ENCODE measurements around the gene LBX2.

LBX2 gene

DNA sequence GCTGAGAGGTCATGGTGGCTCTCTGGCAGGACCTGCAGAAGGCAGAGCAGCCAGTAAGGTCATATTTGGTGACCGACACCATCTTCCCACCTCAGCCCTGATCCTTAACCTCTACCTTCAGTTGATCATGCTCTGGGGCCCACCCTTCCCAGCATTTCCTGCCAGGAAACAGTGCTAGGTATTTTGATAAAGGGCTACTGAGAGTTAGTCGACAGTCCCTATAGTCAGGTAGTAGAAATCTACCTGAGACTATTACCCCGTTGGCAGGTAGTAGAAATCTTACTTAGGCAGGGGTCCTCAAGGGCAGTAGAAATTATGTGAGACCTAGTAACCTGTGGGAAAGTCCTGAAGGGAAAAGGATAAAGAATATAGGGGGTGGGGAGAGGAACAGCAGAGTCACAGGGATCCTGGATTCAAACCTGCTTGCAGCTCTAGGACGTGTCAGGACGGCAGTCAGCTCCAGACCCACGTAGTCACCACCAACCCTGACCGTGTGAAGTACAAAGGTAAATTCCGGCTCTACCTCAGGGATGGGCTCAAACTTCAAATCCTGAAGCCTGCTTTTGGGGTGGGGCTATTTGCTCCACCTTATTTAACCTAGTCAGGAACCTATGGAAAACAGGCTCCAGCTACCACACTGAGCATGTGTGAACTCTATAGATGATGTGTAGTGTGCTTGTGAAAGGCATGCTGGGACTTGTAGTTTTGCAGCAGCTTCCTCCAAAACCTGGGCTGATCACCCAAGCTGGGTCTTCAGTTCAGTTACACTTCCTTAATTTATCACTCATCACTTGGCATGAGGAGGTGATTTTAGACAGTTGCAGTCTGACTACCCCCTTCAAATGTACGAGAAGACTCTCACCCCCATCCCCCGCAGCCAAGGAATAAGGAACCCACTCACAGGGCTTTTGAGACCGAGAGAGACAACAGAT lies 26.6 kb upstream of the LBX2 start, which contains the start of gene DQX1:
DQX1 (minus strand) TSS at position 515 of the 932 bp plus-strand sequence; CDS start at position 13, 502 bp downstream.
- DNase-seq: no peak

DNA sequence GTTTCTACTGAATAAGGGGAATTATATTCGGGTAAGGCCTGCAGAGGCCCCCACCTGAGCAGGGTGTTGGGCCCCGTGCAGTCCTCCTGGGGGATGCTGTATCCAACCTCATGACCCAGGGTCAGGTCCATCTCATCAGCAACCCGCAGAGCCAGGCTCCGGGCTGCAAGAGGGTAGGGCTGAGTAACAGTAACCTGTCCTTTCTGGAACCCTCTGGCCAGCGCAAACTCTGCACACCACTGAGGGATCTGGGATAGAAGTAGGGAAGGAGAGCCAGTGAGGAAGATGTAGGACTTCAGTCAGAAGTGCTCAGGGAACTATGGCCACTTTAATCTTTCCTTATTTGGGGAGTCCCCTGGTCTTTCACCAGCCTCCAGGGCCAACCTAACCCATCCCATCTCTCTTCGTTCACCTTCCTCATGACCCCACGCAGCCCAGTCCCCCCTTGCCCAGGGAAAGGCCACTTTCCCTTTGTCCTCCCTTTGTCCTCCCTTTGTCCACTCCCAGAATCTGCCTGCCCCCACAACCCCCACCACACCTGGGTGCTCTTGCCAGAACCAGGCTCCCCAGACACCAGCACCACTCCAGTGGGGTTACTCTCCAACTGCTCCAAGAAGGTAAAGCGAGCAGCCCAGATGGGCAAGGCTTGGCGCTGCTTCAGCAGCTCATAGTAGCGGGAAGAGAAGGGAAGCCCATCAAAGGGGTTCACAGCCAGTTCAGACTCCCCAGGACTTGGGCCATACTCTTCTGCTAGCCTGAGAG lies 25.7 kb upstream of the LBX2 start:
- DNase-seq: no peak

DNA sequence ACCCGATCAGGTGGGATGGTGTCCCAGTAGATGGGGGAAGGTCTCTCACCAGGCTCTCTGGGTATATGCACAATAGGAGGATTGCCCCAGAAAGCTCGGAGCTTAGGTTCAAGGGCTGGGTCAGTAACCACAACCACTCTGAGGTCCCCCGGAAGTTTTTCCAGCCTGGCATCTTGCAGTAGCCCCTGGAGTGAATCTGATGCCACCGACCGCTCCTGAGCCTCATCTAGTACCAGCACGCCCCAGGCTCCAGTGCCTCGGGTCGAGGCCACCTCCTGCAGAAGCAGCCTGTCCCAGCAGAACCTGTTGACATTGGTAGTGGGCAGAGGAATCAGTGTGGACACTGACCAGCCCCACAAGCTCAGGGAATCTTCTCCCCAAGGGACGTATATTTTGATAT lies 24.6 kb upstream of the LBX2 start:
- DNase-seq: no peak

DNA sequence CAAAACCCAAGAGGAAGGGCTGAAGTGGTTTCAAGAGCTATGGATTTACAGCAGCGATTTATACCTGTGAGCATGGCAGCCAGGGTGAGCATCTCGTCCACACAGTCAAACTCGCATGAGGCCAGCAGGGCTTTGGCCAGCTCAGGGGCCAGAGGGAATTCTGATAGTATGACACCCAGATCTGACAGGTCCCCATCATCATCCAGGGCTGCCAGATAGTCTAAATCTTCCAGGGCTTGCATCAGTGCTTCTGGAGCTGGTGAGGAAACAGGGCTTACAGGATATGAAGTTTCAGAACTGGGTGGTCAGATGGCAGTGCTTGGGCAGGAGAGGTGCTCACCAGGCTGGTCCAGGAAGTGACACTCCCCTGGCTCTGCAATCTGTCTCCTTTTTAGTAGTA lies 23.1 kb upstream of the LBX2 start:
- DNase-seq: no peak

DNA sequence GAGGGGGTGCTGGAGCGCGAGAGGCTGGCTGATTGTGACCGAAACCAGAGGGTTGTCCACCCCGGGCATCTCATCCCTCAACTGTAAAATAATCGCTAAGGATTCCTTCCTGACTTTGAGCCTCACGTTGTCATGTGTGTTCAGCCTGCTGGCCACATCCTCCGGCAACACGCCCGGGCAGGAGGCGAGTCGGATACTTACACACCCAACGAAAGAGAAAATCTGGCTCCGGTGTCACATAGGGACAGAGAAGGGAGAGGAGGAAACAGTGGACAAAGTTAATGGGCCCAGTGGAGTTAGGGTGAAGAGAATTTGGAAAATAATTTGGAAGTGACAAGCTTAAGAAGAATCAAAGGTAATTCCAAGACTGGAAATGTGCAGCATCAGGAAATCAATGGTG lies 17.2 kb upstream of the LBX2 start:
- no peak for DNase-seq

DNA sequence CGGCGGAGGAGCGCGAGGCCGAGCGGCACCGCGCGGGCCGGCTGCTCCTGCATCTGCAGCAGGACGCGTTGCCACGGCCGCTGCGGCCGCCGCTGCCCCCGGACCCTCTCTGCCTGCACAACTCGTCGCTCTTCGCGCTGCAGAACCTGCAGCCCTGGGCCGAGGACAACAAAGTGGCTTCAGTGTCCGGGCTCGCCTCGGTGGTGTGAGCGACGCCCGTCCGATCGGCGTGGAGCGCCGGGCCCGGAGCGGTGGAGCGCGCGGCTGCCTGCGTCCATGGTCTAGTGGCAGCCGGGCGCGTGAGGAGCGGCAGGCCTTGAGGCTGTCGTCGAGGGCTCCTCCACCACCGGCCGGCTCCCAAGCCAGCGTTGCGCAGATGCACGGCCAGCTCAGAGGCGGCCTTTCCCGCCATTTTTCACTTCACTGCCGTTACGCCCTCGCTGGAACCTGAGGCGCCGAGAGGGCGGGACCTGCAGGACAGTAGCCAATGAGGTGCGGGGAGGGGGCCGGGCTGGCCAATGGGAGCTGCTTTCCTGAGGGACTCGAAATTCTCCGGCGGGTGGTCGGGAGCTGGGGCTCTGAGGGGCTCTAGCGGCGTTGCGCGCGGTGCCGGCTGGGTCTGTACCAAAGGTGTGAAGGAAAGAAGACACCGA lies 16.7 kb upstream of the LBX2 start:
- peak; percentile 79 for DNase-seq

DNA sequence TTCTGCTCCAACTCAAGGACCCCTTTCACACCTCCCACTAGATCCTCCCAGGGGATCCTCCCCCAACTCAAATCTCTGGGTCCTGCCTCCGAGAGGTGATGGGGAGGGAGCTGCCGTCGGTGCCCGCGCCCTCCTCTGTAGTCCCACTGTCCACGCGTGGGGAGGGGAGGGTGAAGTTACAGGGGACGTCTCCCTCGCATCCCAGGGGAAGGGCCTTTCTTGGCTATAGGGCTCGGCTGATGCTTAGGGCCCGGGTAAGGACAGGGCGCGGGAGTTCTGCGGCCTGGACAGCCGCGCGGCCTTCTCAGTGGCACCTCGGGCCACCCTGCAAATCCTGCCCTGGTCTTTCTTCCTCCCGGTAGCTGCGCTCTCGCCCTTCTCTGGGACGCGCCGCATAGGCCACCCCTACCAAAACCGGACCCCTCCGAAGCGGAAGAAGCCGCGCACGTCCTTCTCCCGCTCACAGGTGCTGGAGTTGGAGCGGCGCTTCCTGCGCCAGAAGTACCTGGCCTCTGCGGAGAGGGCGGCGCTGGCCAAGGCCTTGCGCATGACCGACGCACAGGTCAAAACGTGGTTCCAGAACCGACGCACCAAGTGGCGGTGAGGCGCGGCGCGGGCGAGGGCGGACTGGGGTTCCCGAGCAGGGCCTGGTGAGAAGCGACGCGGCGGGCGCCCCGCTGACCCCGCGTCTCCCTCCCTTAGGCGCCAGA lies 16.0 kb upstream of the LBX2 start:
- DNase-seq: peak in 1 of 2 donors; percentile 27

DNA sequence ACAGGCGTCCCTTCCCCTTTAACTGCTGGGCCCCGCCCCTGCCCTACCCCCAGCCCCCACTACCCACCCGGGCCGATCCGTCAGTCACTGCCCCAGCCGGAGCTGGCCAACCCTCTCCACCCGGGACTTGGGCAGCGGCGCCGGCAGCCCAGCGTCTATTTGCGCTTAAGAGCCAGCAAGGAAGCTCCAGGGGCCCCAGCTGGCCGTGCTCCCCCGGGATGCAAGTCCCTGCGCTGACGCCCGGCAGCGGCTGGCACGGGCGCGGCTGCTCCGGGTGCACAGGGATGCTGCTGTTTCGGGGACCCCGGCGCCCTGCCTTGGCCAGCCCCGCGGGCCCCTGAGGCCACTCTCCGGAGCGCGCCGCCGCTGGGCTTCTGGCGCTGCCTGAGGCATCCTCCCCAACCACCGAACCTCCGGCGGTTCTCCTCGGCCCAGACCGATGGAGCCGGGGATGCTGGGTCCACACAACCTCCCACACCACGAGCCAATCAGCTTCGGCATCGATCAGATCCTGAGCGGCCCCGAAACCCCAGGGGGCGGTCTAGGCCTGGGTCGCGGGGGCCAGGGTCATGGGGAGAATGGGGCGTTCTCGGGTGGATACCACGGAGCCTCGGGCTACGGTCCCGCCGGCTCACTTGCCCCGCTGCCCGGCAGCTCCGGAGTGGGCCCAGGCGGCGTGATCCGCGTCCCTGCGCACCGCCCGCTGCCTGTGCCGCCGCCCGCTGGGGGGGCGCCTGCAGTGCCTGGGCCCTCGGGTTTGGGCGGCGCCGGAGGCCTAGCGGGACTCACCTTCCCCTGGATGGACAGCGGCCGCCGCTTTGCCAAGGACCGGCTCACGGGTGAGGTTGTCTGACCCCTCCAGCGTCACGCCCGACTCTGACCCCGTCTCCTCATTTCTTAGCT lies 15.2 kb upstream of the LBX2 start, which contains the start of gene TLX2:
TLX2 (plus strand) TSS at position 83 of the 903 bp plus-strand sequence; CDS start at position 440, 357 bp downstream.
- peak in 1 of 2 donors; percentile 28 for DNase-seq

DNA sequence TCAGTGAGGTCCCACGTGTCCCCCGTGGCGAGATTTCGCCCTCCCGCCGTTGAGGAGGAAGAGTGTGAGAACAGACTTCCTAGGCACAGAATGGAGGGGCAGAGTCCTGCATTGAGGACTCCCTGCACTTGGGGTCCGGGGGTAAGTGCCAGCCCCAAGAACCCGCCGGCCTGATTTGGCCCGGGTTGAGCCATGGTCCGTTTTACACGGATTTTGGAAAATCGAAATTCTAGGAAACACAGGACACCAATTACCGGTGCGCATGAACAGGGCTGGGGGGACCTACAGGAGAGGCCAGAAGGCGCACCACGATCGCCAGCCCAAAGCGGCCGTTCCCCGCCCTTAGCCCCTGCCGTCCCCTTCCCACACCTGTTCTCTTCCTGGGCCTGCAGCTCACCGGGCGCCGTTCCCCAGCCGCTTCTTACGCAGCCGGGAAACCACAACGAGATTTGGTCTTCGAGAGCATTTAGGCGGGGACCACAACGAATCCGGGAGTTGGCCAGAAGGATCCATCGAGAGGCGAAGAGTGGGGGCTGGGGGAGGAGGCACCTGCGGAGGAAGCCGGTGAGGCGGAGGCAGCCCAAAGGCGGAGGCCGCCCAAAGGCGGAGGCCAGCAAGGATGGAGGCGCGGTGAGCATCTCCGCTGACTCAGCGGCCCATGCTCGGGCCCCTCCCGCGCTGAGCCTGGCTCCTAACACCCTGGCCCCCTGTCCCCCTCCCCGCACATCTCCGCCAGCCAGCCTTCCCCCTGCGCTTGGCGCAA lies 14.4 kb upstream of the LBX2 start:
- peak; percentile 29 to 50 for DNase-seq

DNA sequence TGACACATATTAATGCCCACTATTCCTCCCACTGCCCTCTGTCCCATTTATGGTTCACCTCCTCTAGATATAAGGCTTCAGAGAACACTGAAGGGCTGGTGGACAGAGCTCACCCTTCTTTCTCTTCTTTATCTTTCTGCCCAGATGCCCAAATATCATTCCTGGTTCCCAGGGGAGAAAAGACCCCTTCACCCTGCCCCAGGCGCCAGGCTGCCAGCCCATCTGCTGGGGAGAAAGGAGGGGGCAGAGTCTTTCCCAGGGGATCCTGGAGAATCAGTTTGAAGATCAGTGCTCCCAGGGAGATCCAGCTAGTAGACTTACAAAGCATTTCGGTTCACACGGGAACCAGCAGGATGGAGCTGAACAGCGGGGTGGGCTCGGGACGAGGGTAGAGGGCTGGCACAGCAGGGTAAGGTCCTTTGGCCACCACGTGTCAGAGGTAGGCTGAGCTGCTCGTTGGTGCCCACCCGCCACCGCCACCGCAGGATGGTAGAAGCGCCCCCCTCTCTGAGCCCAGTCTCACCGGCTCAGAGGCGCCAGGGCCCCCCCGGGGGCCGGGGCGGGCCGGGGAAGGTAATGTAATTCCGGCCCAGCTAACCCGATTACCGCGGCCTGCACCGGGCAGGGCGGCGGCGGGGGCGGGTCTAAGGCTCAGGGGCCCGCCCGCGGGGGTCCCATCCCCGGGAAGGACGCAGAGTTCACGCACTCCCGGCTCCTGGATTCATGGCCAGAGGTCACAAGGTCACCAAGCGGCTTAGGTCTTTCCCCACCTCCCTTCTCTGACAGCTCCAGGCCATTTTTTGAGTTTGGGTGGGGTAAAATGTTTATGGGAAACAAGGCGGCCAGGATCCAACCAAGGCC lies 13.6 kb upstream of the LBX2 start:
- no peak for DNase-seq

DNA sequence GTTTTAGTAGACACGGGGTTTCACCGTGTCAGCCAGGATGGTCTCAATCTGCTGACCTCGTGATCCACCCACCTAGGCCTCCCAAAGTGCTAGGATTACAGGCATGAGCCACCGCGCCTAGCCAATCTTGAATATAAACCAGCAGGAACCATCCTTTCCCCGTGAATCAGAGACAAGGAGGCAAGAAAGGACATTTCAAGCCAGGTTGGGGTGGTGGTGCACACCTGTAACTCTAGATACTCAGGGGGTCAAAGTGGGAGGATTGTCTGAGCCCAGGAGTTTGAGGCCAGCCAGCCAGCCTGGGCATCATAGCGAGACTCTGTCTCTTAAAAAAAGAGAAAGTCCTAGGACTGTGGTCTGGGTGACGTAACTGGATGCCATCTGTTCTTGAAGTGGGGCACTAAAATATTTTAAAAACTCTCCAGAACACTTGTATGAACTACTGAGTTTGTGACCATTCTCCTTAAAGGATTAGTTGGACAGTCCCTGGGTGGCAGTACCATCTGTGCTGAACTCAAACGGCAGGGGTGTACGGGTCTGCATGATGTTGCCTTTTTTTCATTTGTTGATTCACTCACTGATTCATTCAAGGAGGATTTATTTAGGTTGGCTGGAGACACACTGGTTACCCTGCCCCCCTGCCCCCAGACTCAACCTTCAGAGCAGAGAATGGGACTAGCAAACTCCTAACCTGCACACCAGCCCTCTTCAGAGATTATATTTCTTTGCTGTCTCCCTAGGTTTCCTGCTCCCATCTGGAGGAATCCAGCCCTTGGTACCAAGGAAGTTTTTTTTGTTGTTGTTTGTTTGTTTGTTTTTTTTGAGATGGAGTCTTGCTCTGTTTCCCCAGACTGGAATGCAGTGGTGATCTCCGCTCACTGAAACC lies 11.9 kb upstream of the LBX2 start:
- no peak for DNase-seq

DNA sequence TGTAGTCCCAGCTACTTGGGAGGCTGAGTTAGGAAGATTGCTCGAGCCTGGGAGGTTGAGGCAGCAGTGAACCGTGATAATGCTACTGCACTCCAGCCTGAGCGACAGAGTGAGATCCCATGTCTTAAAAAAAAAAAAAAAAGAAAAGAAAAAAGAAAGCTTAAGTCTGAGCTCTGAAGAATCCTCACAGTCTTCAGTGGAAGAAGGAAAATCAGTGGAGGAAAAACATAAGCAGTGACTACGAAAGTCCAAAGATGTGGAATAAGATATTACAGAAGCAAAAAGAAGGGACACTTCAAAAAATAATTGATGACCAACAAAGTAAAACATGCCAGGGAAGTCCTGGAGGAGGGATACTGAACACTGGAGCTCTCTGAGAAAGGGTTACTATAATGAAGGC lies 10.9 kb upstream of the LBX2 start:
- no peak for DNase-seq

DNA sequence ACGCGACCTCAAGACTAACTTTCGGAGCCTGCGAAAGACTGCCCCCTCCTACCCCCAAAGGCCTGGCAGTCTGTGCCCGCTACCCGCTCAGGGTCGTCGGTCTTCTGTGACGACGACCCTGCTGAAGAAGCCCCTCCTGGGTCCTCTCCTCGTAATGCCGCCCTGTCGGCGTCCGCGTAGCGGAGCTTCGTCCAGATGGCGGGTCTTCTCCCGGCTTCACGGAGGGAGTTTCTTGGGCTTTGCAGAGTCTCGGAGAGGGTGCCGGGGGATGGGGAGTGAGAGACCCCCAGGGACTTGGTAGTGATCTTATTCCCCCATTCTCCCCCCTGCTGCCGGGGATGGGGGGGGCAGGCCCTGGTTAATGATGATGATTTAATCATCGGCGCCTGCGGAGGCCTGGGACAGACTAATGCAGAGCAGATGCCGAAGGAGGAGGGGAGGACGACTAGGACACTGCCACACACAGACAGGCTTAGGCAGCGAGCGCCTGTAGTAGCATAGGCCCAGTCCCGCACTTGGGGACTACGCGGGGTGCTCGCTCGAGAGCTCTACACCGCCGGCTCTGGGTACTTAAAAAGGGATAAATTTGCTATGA lies 8.6 kb upstream of the LBX2 start:
- no peak for DNase-seq

DNA sequence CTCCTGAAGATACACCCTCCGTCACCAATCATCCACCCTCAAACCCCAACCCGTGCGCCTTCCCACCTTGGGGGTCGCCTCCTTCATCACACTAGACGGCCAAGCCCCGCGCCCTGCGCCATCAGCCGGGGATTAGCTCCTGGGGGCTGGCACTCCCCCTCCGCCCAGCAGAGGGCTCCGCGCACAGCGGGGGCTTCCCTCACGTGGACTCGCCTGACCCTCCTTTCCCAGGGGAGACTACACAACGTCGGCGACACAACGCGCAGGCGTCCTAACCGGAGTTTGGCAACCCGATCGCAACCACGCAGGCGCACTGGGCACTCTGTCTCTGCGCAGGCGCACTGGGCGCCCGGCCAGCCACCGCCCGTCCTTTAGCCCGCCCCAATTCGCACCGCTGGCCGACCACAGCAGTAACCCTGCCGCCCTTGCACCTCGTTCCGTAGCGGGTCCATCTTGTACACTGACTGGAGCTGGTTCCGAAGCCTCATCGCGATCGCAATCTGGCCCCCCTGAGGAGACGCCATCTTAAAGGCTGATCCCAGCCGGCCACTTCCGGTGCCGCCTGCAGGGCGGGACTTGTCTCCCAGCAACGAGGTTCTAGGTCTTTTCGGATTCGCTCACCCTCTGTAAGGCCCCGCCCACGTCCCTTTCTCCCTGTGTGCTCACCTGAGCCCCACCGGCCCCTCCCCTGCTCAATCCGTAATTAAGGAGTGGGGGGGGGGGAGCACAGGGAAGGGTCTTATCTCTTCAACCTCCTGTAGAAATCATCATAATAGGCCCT lies 7.9 kb upstream of the LBX2 start, which contains the start of gene PCGF1:
PCGF1 (minus strand) TSS at position 551 of the 781 bp plus-strand sequence; CDS start at position 524, 27 bp downstream.
- DNase-seq: peak; percentile 99 to 100

DNA sequence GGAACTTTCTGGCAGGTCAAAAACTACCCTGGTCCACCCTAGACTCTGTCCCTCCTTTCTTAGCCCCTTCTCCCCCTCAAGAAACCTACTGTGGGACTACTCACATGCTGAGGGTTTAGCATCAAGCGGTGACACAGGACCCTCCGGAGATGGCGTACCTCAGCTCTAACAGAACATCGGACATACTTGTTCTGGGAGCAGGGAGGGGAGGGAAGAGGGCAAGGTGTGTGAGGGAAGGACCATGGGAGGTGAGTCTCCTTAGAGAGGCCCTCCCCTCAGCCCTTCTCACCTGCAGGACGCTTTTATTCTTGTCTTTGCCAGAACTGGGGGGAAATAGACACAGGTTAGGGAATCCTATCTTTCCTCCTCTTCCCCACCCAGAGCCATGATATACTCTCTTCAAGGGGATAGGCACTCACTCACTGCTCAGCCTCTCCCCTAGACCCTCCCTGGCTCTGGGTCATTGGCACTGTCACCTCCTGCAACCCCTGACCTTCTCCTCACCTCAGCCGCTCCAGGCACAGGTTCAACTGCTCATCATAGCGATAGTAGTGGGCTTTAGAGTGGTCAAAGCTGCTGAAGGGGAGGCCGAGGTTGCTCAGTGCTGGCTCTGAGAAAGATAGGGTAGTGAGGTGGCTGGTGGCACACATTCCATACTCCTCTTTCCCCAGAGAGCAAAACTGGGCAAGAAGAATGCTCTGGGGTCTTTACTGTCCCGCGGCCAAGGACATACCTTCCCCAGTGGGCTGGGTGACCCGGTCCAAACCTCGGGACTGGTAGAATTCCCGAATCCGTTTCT lies 6.2 kb upstream of the LBX2 start:
- no peak for DNase-seq

DNA sequence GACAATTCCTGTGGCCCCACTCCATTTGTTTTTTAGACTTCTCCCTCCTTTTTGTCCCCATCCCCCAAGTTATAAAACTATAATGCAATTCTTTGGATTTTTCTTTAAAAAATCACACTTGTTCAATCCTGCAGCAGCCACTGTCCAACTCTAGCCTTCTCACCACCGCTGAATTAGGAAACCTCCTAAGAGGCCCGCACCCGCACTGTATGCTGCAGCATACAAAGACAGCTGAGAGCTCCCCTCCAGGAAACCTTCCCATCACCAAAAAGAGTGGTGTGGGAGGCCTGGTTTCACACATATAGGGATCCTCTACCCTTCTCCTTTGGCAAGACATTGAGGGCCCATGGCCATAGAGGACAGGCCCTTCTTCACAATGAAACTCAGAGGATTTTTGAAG lies 5.2 kb upstream of the LBX2 start:
- no peak for DNase-seq
